Measurements from ENCODE around the gene ACBD4. TPM values are rescaled to one million over a fixed set of nuclear protein-coding genes. Genes with fewer than 3 reads are reported as not detected.

The ACBD4 gene
- total and polyA plus RNA-seq, 10 of the 15 experiments (the other 5 are each of a cell fraction or from before 2014, with no cell fraction given): 0.20 to 13.8 (median 6.9) TPM

GRCh38 chr17:45106096-45106495, 29.4 kb upstream of the ACBD4 start:
- no peak overlapping the region for H3K4me3 ChIP-seq
- FAIRE-seq (no peak), ATAC-seq (no peak), DNase-seq (ENCODE audit: low read depth, low spot score) (no peak)
- no peaks in the 10 kb centered on the region for H3K9me3 ChIP-seq (replicated peaks; ENCODE audit: control insufficient read depth, insufficient read depth, low read length)
- ChIA-PET POLR2A (no interaction called here), SMC1A (ENCODE audit: uncharacterized antibody, unreplicated experiment) (no interaction called here), CTCF (interaction anchor here (1.1 to 2.0 kb wide), 2 partner anchors 10 to 26 kb away, joined by 4 to 5 read pairs; partner anchors contain the start of gene PLCD3), RAD21 (ENCODE audit: unreplicated experiment) (no interaction called here)
- H3K4me2 ChIP-seq (ENCODE audit: control insufficient read depth, insufficient read depth): no peak overlapping the region
- 98% methylated on average over 5 of the region's 5 CpGs for WGBS (ENCODE audit: insufficient coverage, insufficient replicate concordance, low lambda C conversion rate, missing lambda C conversion rate)
- no peak overlapping the region for H3K9ac ChIP-seq (ENCODE audit: control insufficient read depth, insufficient read depth, low read length)
- in situ Hi-C loops (cut with MboI): loop anchor here (10.0 kb wide), 1 partner anchor 181 kb away; no protein-coding TSS in a partner anchor
- BruUV-seq (replicated peaks): no TSS peak
- TF ChIP-seq, protein P1, sequence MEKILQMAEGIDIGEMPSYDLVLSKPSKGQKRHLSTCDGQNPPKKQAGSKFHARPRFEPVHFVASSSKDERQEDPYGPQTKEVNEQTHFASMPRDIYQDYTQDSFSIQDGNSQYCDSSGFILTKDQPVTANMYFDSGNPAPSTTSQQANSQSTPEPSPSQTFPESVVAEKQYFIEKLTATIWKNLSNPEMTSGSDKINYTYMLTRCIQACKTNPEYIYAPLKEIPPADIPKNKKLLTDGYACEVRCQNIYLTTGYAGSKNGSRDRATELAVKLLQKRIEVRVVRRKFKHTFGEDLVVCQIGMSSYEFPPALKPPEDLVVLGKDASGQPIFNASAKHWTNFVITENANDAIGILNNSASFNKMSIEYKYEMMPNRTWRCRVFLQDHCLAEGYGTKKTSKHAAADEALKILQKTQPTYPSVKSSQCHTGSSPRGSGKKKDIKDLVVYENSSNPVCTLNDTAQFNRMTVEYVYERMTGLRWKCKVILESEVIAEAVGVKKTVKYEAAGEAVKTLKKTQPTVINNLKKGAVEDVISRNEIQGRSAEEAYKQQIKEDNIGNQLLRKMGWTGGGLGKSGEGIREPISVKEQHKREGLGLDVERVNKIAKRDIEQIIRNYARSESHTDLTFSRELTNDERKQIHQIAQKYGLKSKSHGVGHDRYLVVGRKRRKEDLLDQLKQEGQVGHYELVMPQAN (conservative IDR thresholded peaks at IDR 0.05): no peak
- TF ChIP-seq, protein P2, sequence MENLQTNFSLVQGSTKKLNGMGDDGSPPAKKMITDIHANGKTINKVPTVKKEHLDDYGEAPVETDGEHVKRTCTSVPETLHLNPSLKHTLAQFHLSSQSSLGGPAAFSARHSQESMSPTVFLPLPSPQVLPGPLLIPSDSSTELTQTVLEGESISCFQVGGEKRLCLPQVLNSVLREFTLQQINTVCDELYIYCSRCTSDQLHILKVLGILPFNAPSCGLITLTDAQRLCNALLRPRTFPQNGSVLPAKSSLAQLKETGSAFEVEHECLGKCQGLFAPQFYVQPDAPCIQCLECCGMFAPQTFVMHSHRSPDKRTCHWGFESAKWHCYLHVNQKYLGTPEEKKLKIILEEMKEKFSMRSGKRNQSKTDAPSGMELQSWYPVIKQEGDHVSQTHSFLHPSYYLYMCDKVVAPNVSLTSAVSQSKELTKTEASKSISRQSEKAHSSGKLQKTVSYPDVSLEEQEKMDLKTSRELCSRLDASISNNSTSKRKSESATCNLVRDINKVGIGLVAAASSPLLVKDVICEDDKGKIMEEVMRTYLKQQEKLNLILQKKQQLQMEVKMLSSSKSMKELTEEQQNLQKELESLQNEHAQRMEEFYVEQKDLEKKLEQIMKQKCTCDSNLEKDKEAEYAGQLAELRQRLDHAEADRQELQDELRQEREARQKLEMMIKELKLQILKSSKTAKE (IDR thresholded peaks at IDR 0.05; ENCODE audit: low read depth, poor library complexity, severe bottlenecking): no peak
- TF ChIP-seq, protein P3, sequence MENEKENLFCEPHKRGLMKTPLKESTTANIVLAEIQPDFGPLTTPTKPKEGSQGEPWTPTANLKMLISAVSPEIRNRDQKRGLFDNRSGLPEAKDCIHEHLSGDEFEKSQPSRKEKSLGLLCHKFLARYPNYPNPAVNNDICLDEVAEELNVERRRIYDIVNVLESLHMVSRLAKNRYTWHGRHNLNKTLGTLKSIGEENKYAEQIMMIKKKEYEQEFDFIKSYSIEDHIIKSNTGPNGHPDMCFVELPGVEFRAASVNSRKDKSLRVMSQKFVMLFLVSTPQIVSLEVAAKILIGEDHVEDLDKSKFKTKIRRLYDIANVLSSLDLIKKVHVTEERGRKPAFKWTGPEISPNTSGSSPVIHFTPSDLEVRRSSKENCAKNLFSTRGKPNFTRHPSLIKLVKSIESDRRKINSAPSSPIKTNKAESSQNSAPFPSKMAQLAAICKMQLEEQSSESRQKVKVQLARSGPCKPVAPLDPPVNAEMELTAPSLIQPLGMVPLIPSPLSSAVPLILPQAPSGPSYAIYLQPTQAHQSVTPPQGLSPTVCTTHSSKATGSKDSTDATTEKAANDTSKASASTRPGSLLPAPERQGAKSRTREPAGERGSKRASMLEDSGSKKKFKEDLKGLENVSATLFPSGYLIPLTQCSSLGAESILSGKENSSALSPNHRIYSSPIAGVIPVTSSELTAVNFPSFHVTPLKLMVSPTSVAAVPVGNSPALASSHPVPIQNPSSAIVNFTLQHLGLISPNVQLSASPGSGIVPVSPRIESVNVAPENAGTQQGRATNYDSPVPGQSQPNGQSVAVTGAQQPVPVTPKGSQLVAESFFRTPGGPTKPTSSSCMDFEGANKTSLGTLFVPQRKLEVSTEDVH (IDR thresholded peaks at IDR 0.05; ENCODE audit: low read depth, partially characterized antibody): no peak
- no peak for TF ChIP-seq NBN (IDR thresholded peaks at IDR 0.05)
- TF ChIP-seq ZNF274 (IDR thresholded peaks at IDR 0.05; ENCODE audit: insufficient read depth, insufficient read length): no peak
- TF ChIP-seq RELB (IDR thresholded peaks at IDR 0.05; ENCODE audit: low read depth): no peak
- no peak for TF ChIP-seq PML (IDR thresholded peaks at IDR 0.05; ENCODE audit: low read length)
- no peak overlapping the region for H2AFZ ChIP-seq (ENCODE audit: control insufficient read depth, low read depth, low read length)
- peaks cover 3% of the 10 kb centered on the region; the same call in 1 of the 2 replicates for H4K20me1 ChIP-seq (ENCODE audit: control insufficient read depth, insufficient read depth)
- no peaks in the 10 kb centered on the region for H3K4me1 ChIP-seq (ENCODE audit: control insufficient read depth, insufficient read depth, low read length)
- intact Hi-C loops (cut with micrococcal nuclease; ENCODE audit: unreplicated experiment): no loop called here
- no peaks in the 10 kb centered on the region for H3K27me3 ChIP-seq (replicated peaks in 1 of 2; ENCODE audit: control insufficient read depth in 2 of 2, insufficient read depth in 2 of 2, low read length in 1 of 2)
- peaks cover 48 to 51% of the 10 kb centered on the region in 2 experiments for H3K36me3 ChIP-seq (ENCODE audit: control insufficient read depth in 2 of 2, insufficient read depth in 2 of 2, low read length in 1 of 2)
- no peaks in the 10 kb centered on the region for H3K79me2 ChIP-seq (ENCODE audit: control insufficient read depth, insufficient read depth, low read length)
- no peak overlapping the region for H3K27ac ChIP-seq (ENCODE audit: control insufficient read depth, insufficient read depth)

All from GM12878 (cell line).